ENCODE measurements around the gene MORC4.

The MORC4 gene

DNA sequence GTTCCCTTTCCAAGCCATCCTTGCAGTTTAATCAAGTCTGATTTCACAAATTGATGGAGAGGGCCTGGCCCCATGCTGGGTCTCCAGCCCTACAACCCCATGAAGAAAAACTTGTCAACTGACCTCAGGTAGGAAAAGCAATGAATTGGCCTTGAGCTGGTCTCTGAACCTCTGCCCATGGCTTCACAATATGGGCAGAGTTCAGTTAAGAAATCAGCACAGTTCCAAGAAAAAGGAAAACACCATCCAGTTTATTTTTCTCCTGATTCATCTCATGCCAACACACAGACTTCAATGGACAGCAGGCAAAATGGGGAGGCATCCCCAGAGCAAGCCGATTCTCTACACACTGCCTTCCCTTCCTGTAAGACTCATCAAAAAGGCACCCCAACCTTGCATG is 100.2 kb downstream of the MORC4 start:
- no peak overlapping the region for H3K27ac ChIP-seq
- TF ChIP-seq, protein P1, sequence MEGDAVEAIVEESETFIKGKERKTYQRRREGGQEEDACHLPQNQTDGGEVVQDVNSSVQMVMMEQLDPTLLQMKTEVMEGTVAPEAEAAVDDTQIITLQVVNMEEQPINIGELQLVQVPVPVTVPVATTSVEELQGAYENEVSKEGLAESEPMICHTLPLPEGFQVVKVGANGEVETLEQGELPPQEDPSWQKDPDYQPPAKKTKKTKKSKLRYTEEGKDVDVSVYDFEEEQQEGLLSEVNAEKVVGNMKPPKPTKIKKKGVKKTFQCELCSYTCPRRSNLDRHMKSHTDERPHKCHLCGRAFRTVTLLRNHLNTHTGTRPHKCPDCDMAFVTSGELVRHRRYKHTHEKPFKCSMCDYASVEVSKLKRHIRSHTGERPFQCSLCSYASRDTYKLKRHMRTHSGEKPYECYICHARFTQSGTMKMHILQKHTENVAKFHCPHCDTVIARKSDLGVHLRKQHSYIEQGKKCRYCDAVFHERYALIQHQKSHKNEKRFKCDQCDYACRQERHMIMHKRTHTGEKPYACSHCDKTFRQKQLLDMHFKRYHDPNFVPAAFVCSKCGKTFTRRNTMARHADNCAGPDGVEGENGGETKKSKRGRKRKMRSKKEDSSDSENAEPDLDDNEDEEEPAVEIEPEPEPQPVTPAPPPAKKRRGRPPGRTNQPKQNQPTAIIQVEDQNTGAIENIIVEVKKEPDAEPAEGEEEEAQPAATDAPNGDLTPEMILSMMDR (IDR thresholded peaks at IDR 0.05), result no peak
- no peak for TF ChIP-seq ZFX (IDR thresholded peaks at IDR 0.05; ENCODE audit: borderline replicate concordance)

DNA sequence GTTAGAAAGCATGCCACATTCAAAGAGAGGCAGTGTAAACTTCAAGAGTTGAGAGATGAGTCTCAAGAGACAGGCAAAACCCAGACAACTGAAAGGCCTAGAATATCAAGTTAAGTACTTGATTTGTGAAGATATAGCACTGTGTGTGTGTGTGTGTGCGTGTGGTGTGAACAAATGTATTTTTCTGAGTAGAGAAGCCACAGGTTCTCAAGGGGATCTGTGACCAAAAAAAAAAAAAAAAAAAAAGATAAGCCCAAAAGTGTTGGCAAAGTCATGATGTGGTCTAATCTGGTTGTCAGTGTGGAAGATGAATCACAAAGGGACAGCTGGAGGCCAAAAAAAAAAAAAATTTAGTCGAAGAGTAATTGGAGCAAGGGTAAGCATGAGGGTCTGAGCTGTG is 100.7 kb downstream of the MORC4 start:
- no peak overlapping the region for H3K27ac ChIP-seq
- TF ChIP-seq, protein P1 (IDR thresholded peaks at IDR 0.05), result no peak
- no peak for TF ChIP-seq ZFX (IDR thresholded peaks at IDR 0.05; ENCODE audit: borderline replicate concordance)

DNA sequence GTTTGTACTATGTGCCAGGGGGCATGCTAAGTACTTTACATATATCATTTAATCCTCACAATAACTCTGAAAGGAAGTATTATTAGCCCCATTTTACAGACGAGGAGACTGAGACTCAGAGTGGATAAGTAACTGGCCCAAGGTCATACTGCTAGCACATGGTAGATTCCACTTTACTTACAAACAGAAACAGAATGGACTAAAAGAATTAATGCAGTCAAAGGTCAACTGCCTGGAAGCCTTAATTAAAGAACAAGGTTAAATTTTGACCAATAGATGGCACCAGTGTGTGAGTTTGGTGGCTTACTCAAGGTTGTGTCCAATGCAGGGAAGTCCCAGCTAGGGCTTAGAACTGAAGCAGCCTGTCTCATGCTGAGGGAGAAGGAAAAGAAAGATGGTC is 101.5 kb downstream of the MORC4 start:
- TF ChIP-seq, protein P1 (IDR thresholded peaks at IDR 0.05), result peak; percentile 62
- no peak for TF ChIP-seq ZFX (IDR thresholded peaks at IDR 0.05; ENCODE audit: borderline replicate concordance)
- no peak overlapping the region for H3K27ac ChIP-seq

DNA sequence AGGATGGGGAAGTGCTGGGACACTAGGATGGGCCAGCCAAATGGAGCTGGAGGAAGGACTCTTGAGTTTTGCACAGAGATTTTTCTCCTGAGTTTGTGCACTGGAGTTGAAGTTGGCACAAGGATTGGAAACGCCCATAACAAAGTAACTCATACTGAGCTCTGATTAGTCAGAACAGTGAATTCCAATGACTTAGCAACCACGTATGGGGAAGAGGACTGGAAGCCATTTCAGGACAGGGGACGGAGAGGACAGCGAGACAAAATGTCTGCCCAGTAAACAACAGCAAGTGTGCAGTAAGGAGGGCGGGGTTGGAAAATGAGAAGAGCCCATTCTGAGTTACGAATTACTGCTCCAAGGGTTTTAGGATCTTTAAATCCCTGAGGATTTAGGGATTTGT is 102.8 kb downstream of the MORC4 start:
- H3K27ac ChIP-seq, result no peak overlapping the region

DNA sequence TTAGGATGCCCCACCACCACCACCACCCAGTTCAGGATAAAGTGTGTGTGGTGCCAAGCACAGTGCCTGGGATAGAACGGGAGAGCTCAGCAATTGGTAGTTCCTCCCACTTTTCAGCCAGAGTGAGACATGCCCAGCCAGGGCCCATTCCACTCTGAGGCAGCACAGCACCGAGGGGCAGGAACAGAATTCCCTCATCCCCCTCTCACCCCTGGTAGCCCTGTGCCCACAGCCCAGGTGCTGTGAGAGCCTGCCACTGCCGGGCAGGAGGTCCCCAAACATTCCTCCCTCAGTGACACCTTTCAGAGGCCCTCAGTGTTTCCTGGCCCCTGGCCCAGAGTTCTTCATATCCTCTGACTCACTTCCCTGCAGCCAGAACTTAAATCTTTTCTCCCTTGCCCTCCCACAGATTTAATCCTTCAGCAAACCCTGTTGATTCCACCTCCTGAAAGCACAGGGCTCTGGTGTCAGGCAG is 105.0 kb downstream of the MORC4 start:
- TF ChIP-seq ZFX (IDR thresholded peaks at IDR 0.05; ENCODE audit: borderline replicate concordance), result no peak
- TF ChIP-seq, protein P1 (IDR thresholded peaks at IDR 0.05), result no peak
- no peak overlapping the region for H3K27ac ChIP-seq

More for the DNA sequence above, 102.8 kb downstream of the MORC4 start:
- TF ChIP-seq ZFX (IDR thresholded peaks at IDR 0.05; ENCODE audit: borderline replicate concordance), result no peak
- TF ChIP-seq, protein P1 (IDR thresholded peaks at IDR 0.05), result no peak

DNA sequence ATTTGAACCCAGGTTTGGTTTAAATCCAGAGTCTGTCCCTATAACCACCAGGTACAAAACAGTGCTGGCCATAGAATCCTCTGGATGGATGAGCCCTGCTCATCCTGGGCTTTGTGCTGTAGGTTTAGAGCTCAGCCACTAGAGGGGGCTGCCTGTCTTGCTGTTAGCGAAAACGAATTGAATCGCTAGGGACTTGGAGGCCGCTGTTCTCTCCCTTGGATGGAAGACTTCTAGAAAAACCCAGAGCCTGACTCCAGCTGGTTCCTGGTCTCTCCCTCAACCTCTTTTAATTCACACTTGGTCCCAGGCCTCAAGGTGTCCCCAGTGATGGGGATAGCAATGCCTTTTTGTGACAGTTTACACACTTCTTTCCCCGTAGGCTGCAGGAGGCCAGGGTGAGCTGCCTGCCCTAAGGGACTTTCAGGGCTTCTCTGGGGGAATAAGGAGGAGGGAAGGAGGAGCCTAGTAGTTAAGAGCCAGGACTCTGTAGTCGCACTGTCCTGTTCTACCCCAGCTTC is 105.6 kb downstream of the MORC4 start:
- TF ChIP-seq, protein P1 (IDR thresholded peaks at IDR 0.05), result peak; percentile 83
- no peak for TF ChIP-seq ZFX (IDR thresholded peaks at IDR 0.05; ENCODE audit: borderline replicate concordance)

DNA sequence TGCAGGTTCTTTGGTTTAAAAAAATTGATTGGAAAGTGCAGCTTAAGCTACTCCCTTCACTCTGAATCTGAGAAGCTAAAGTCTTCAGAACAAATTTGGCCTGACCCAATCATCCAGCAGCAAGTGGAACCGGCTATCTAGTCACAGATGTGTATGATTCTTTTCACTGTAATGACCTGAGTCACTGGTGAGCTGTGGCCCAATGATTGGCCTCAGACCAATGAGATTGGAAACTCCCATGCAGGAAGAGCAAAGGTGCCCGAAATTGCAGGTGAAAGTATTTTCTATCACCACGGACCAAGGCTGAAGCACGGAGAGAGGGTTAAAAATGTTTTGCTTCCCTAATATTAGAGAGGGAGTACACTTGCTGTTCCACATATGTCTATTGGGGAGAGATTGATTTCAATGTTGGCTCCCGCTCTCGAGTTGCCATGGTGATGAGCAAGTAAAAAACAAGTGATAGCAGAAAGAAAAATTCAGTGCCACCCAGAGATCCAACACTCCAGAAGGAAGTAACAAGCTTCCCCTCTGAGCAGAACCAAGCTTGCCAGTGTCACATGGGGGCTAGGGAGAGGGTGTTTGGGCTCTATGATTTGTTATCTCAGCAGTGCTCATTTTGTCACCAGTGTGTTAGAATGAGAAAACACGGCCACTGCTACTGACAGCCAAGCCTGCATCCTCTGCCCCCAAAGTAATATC is 108.1 kb downstream of the MORC4 start:
- TF ChIP-seq, protein P1 (IDR thresholded peaks at IDR 0.05), result no peak
- TF ChIP-seq ZFX (IDR thresholded peaks at IDR 0.05; ENCODE audit: borderline replicate concordance), result no peak
- no peak overlapping the region for H3K27ac ChIP-seq

More for the DNA sequence above, 105.6 kb downstream of the MORC4 start:
- H3K27ac ChIP-seq, result no peak overlapping the region
